Gastroesophageal sphincter (tissue), 3 donors: ENCODE measurements around the gene BACH1.
A peak's percentile ranks its signal among the peaks of the same experiment; 100 is the strongest.

ENCODE experiments used
- EP300 ChIP-seq: sonication (generic); formaldehyde crosslinking; IDR thresholded peaks from one replicate; pipeline ENCODE4 v1.6.1; 2017; ENCODE audit warnings: antibody characterized with exemption, mild to moderate bottlenecking
- POLR2A ChIP-seq, 2 donors: fragments of 450-650 bp; IDR thresholded peaks; one replicate each; pipeline ENCODE4 v1.6.1; 2017; ENCODE audit warnings: antibody characterized with exemption in 2 of 2, mild to moderate bottlenecking in 2 of 2, moderate library complexity in 1 of 2
- POLR2AphosphoS5 ChIP-seq: sonication (generic); formaldehyde crosslinking; IDR thresholded peaks from one replicate; pipeline ENCODE4 v1.6.1; 2017; ENCODE audit warnings: antibody characterized with exemption
- TF ChIP-seq, protein P1 (sequence below), 4 experiments: fragments of 200-600 bp in 2 of 4; fragments of 450-650 bp in 2 of 4; sonication (generic) in 1 of 4; IDR thresholded peaks; one replicate each; pipeline ENCODE4 v1.5.1; 2017 to 2019; ENCODE audit warnings: antibody characterized with exemption in 4 of 4, mild to moderate bottlenecking in 2 of 4, moderate library complexity in 2 of 4

DNA sequence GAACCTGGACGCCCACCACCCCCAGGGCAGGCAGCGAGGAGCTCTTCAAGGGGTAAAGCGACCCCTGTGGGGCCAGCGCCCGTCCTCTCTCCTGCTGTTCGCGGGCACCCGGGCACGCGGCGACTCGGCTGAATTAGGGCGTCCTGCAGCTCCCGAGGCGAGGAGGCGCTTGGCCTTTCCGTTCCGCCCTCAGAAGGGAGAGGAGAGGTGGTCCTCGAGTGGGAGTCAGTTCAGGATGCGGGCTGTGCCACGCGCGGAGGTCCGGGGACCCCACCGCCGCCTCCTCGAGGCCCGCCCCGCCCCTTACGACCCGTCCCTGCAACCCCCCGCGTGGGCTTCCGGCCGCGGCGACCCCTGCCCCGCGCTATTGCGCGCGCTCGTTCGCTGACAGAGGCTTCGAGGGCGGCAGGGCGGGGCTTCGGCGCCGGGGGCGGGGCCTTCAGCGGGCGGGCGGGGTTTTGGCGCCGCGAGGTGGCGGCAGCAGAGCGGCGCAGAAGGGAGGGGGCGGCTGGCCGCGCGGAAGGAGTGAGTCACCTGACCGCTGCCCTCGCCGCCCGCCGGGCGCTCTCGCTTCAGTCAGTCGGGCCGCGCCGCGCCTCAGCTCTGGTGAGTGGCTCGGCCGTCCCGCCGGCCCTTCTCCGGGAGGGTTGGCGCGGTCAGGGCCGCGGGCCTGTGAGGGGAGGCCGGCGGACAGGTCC is at the start of gene BACH1:
- TF ChIP-seq POLR2AphosphoS5, result peak; percentile 97
- TF ChIP-seq, protein P1, sequence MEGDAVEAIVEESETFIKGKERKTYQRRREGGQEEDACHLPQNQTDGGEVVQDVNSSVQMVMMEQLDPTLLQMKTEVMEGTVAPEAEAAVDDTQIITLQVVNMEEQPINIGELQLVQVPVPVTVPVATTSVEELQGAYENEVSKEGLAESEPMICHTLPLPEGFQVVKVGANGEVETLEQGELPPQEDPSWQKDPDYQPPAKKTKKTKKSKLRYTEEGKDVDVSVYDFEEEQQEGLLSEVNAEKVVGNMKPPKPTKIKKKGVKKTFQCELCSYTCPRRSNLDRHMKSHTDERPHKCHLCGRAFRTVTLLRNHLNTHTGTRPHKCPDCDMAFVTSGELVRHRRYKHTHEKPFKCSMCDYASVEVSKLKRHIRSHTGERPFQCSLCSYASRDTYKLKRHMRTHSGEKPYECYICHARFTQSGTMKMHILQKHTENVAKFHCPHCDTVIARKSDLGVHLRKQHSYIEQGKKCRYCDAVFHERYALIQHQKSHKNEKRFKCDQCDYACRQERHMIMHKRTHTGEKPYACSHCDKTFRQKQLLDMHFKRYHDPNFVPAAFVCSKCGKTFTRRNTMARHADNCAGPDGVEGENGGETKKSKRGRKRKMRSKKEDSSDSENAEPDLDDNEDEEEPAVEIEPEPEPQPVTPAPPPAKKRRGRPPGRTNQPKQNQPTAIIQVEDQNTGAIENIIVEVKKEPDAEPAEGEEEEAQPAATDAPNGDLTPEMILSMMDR (IDR thresholded peaks at IDR 0.05), result peak in 3 of 4 experiments; percentile 23 to 80 (median 56)
- TF ChIP-seq EP300, result no peak
- peak; percentile 92 to 93 for TF ChIP-seq POLR2A (IDR thresholded peaks at IDR 0.05)
